MCF 10A (cell line): ENCODE results near the gene TRMT1L. TPM values are rescaled to one million over a fixed set of nuclear protein-coding genes. Genes with fewer than 3 reads are reported as not detected.

Experiments
- BruUV-seq: library from RNA; stranded (reverse); fragments of 400-500 nt; replicated peaks from 2 replicates; lab custom pipeline; 2021; lab: Mats Ljungman, UMichigan
- CTCF ChIA-PET: fragments of 300-600 bp; sonication (Branson Sonifier 250); formaldehyde crosslinking; extraction: SDS; loops from one replicate; lab custom pipeline; 2021; ENCODE audit warnings: antibody characterized with exemption, inconsistent platforms; lab: Yijun Ruan, JAX
- POLR2A ChIA-PET: fragments of 300-600, 350-650 bp; sonication (Branson Sonifier 250); formaldehyde crosslinking; extraction: SDS; loops from one replicate; lab custom pipeline; 2020; ENCODE audit warnings: antibody characterized with exemption, inconsistent platforms; lab: Yijun Ruan, JAX
- DNase-seq: peaks from one replicate; pipeline ENCODE4 v3.0.0-alpha.2; 2018; ENCODE audit not compliant: unreplicated experiment
- H3K27ac Mint-ChIP-seq: one replicate; pipeline ENCODE4 v1.8.0; 2022; ENCODE audit warnings: mild to moderate bottlenecking, low read depth, mixed read lengths; ENCODE audit not compliant: unreplicated experiment
- H3K27me3 Mint-ChIP-seq: one replicate; pipeline ENCODE4 v1.8.0; 2022; ENCODE audit warnings: mixed read lengths; ENCODE audit not compliant: insufficient read depth, unreplicated experiment
- H3K36me3 Mint-ChIP-seq: one replicate; pipeline ENCODE4 v1.8.0; 2022; ENCODE audit warnings: mild to moderate bottlenecking, moderate library complexity, mixed read lengths; ENCODE audit not compliant: insufficient read depth, unreplicated experiment
- H3K4me1 Mint-ChIP-seq: one replicate; pipeline ENCODE4 v1.8.0; 2022; ENCODE audit warnings: mixed read lengths; ENCODE audit not compliant: insufficient read depth, unreplicated experiment
- H3K4me3 Mint-ChIP-seq: one replicate; pipeline ENCODE4 v1.8.0; 2022; ENCODE audit warnings: mild to moderate bottlenecking, moderate library complexity, mixed read lengths; ENCODE audit not compliant: unreplicated experiment
- H3K9me3 Mint-ChIP-seq: one replicate; pipeline ENCODE4 v1.8.0; 2022; ENCODE audit warnings: mixed read lengths; ENCODE audit not compliant: unreplicated experiment
- CTCF ChIP-seq: fragments of 200-600 bp; IDR thresholded peaks from one replicate; pipeline ENCODE4 v1.8.0; 2022; ENCODE audit warnings: antibody characterized with exemption, mild to moderate bottlenecking; ENCODE audit not compliant: unreplicated experiment
- intact Hi-C: fragments of 100-400 bp; cut with micrococcal nuclease; formaldehyde crosslinking; loops from 2 replicates; pipeline ENCODE4 v1.14.1; 2022
- total RNA-seq: library from RNA; stranded (reverse); gene quantifications from 2 replicates; pipeline ENCODE4 v1.2.3, GENCODE V29; 2022

The TRMT1L gene
- total RNA-seq, 1 experiment from 2014 or later = 23.4 TPM

- H3K27me3 Mint-ChIP-seq = no peaks in the 10 kb centered on the region
- no peaks in the 10 kb centered on the region for H3K4me1 Mint-ChIP-seq
- H3K4me3 Mint-ChIP-seq = no peak overlapping the region
- no peak for TF ChIP-seq CTCF
- intact Hi-C loops = no loop called here
- ChIA-PET POLR2A (interaction anchor here (0.6 to 1.4 kb wide), 3 partner anchors 10 to 185 kb away, joined by 3 to 4 read pairs (median 3); partner anchors contain the start of gene IVNS1ABP), CTCF (interaction anchor here (0.6 to 1.1 kb wide), 3 partner anchors 8 to 548 kb away, joined by 3 to 4 read pairs (median 3); no protein-coding TSS in a partner anchor)
- no peak overlapping the region for H3K27ac Mint-ChIP-seq
- H3K9me3 Mint-ChIP-seq = peaks cover 14% of the 10 kb centered on the region
- peaks cover 66% of the 10 kb centered on the region for H3K36me3 Mint-ChIP-seq
- BruUV-seq = no TSS peak
- DNase-seq = no peak
Observed at GRCh38 chr1:185132534-185132933, 24.2 kb downstream of the TRMT1L start.

GRCh38 chr1:185129708-185130107 is 27.0 kb downstream of the TRMT1L start:
- peaks cover 88% of the 10 kb centered on the region for H3K36me3 Mint-ChIP-seq
- no peak overlapping the region for H3K27ac Mint-ChIP-seq
- ChIA-PET POLR2A (interaction anchor here (0.6 kb wide), 1 partner anchor 33 kb away, joined by 3 read pairs; no protein-coding TSS in a partner anchor), CTCF (no interaction called here)
- peaks cover 14% of the 10 kb centered on the region for H3K9me3 Mint-ChIP-seq
- TF ChIP-seq CTCF = no peak
- no peak overlapping the region for H3K4me3 Mint-ChIP-seq
- no TSS peak for BruUV-seq
- no peaks in the 10 kb centered on the region for H3K27me3 Mint-ChIP-seq
- DNase-seq = no peak
- no peaks in the 10 kb centered on the region for H3K4me1 Mint-ChIP-seq
- intact Hi-C loops = no loop called here

- intact Hi-C loops = no loop called here
- no TSS peak for BruUV-seq
- Mint-ChIP-seq H3K27me3 (no peaks in the 10 kb centered on the region), H3K4me1 (peaks cover 6% of the 10 kb centered on the region), H3K27ac (no peak overlapping the region), H3K9me3 (no peaks in the 10 kb centered on the region), H3K36me3 (peaks cover 3% of the 10 kb centered on the region), H3K4me3 (no peak overlapping the region)
- DNase-seq = no peak
- TF ChIP-seq CTCF = no peak
- POLR2A ChIA-PET = interaction anchor here (0.5 kb wide), 1 partner anchor 925 kb away, joined by 3 read pairs; no protein-coding TSS in a partner anchor
- CTCF ChIA-PET = no interaction called here
Observed at GRCh38 chr1:185112356-185112755, 44.4 kb downstream of the TRMT1L start.

- no peak overlapping the region for H3K4me3 Mint-ChIP-seq
- H3K9me3 Mint-ChIP-seq = no peaks in the 10 kb centered on the region
- ChIA-PET POLR2A (interaction anchor here (0.5 kb wide), 1 partner anchor 925 kb away, joined by 3 read pairs; no protein-coding TSS in a partner anchor), CTCF (no interaction called here)
- no peaks in the 10 kb centered on the region for H3K27me3 Mint-ChIP-seq
- no TSS peak for BruUV-seq
- H3K4me1 Mint-ChIP-seq = peaks cover 6% of the 10 kb centered on the region
- intact Hi-C loops = no loop called here
- H3K27ac Mint-ChIP-seq = no peak overlapping the region
- no peak for DNase-seq
- H3K36me3 Mint-ChIP-seq = no peaks in the 10 kb centered on the region
- TF ChIP-seq CTCF = no peak
Observed at GRCh38 chr1:185111873-185112272, 44.9 kb downstream of the TRMT1L start.
